Type B pancreatic cell (in vitro differentiated cells): ENCODE data around the gene PNPLA1. TPM values are rescaled to one million over a fixed set of nuclear protein-coding genes. Genes with fewer than 3 reads are reported as not detected.

Experiments
- DNase-seq: peaks from one replicate; pipeline ENCODE4 v3.0.0; 2021; ENCODE audit warnings: mixed read lengths; ENCODE audit not compliant: unreplicated experiment; ENCODE audit errors: extremely low spot score
- H3K27ac Mint-ChIP-seq: 2 replicates; pipeline ENCODE4 v1.8.0; 2021; ENCODE audit warnings: mild to moderate bottlenecking, mixed read lengths
- H3K27me3 Mint-ChIP-seq: 2 replicates; pipeline ENCODE4 v1.8.0; 2021; ENCODE audit warnings: mixed read lengths
- H3K36me3 Mint-ChIP-seq: 2 replicates; pipeline ENCODE4 v1.8.0; 2021; ENCODE audit warnings: mixed read lengths
- H3K4me1 Mint-ChIP-seq: one replicate; pipeline ENCODE4 v1.8.0; 2021; ENCODE audit warnings: mixed read lengths; ENCODE audit not compliant: unreplicated experiment
- H3K4me3 Mint-ChIP-seq: 2 replicates; pipeline ENCODE4 v1.8.0; 2021; ENCODE audit warnings: mild to moderate bottlenecking, mixed read lengths
- H3K9me3 Mint-ChIP-seq: 2 replicates; pipeline ENCODE4 v1.8.0; 2021; ENCODE audit warnings: mixed read lengths
- CTCF ChIP-seq: fragments of 200-600 bp; sonication (generic); conservative IDR thresholded peaks from 2 replicates; pipeline ENCODE4 v1.5.0; 2021; ENCODE audit warnings: antibody characterized with exemption, mild to moderate bottlenecking
- total RNA-seq: library from RNA; stranded (reverse); gene quantifications from 2 replicates; pipeline ENCODE4 v1.2.1, GENCODE V29; 2021; ENCODE audit warnings: low replicate concordance

PNPLA1 gene
- total RNA-seq, 1 donor from 2014 or later = 0.12 TPM

- Mint-ChIP-seq H3K4me3 (no peak overlapping the region), H3K27me3 (no peaks in the 10 kb centered on the region), H3K4me1 (peaks cover 16% of the 10 kb centered on the region), H3K36me3 (no peaks in the 10 kb centered on the region), H3K9me3 (no peaks in the 10 kb centered on the region), H3K27ac (no peak overlapping the region)
- DNase-seq = no peak
- TF ChIP-seq CTCF = no peak
Observed at GRCh38 chr6:36266913-36267644, 2.8 kb upstream of the PNPLA1 start.

- no peaks in the 10 kb centered on the region for H3K9me3 Mint-ChIP-seq
- no peak overlapping the region for H3K4me3 Mint-ChIP-seq
- peak overlapping the region; percentile 0 for H3K27ac Mint-ChIP-seq
- no peak for DNase-seq
- TF ChIP-seq CTCF = no peak
- H3K27me3 Mint-ChIP-seq = peaks cover 3% of the 10 kb centered on the region
- H3K4me1 Mint-ChIP-seq = peaks cover 16% of the 10 kb centered on the region
- H3K36me3 Mint-ChIP-seq = no peaks in the 10 kb centered on the region
Observed at GRCh38 chr6:36267731-36268477, 2.0 kb upstream of the PNPLA1 start.

- Mint-ChIP-seq H3K27me3 (peaks cover 3% of the 10 kb centered on the region), H3K36me3 (no peaks in the 10 kb centered on the region), H3K4me3 (peak overlapping the region; percentile 56), H3K27ac (peak overlapping the region; percentile 0), H3K4me1 (peaks cover 16% of the 10 kb centered on the region), H3K9me3 (no peaks in the 10 kb centered on the region)
- no peak for DNase-seq
- no peak for TF ChIP-seq CTCF
Observed at GRCh38 chr6:36268478-36269275, 1.2 kb upstream of the PNPLA1 start.

GRCh38 chr6:36272234-36272633 is 2.4 kb downstream of the PNPLA1 start:
- Mint-ChIP-seq H3K4me1 (peaks cover 16% of the 10 kb centered on the region), H3K4me3 (no peak overlapping the region), H3K36me3 (no peaks in the 10 kb centered on the region), H3K27me3 (peaks cover 17% of the 10 kb centered on the region), H3K9me3 (no peaks in the 10 kb centered on the region), H3K27ac (no peak overlapping the region)
- no peak for TF ChIP-seq CTCF
- DNase-seq = no peak

- no peak overlapping the region for H3K4me3 Mint-ChIP-seq
- no peak for TF ChIP-seq CTCF
- H3K9me3 Mint-ChIP-seq = no peaks in the 10 kb centered on the region
- H3K4me1 Mint-ChIP-seq = peaks cover 14% of the 10 kb centered on the region
- peaks cover 20% of the 10 kb centered on the region for H3K27me3 Mint-ChIP-seq
- no peak for DNase-seq
- no peaks in the 10 kb centered on the region for H3K36me3 Mint-ChIP-seq
- no peak overlapping the region for H3K27ac Mint-ChIP-seq
Observed at GRCh38 chr6:36273067-36273466, 3.2 kb downstream of the PNPLA1 start.
